Measurements from ENCODE around the gene STN1.

- TF ChIP-seq ZNF316 (IDR thresholded peaks at IDR 0.05) (no peak), ZNF165 (CRISPR knock-in tag; IDR thresholded peaks at IDR 0.05; ENCODE audit: borderline replicate concordance) (no peak), ZNF24 (IDR thresholded peaks at IDR 0.05) (no peak), POLR2A (conservative IDR thresholded peaks at IDR 0.05) (no peak), RBM15 (IDR thresholded peaks at IDR 0.05; ENCODE audit: insufficient read depth, low read length) (no peak), ZFX (CRISPR knock-in tag; IDR thresholded peaks at IDR 0.05) (no peak), EZH2 (IDR thresholded peaks at IDR 0.05; ENCODE audit: borderline replicate concordance, low read depth, low read length) (no peak), NR3C1 (CRISPR knock-in tag; IDR thresholded peaks at IDR 0.05) (no peak), POLR2AphosphoS5 (IDR thresholded peaks at IDR 0.05; ENCODE audit: control insufficient read depth, insufficient read depth, low read depth, low read length) (no peak), EP300 (IDR thresholded peaks at IDR 0.05; ENCODE audit: low read length) (no peak), HLTF (IDR thresholded peaks at IDR 0.05) (no peak)
- TF ChIP-seq, protein P1, sequence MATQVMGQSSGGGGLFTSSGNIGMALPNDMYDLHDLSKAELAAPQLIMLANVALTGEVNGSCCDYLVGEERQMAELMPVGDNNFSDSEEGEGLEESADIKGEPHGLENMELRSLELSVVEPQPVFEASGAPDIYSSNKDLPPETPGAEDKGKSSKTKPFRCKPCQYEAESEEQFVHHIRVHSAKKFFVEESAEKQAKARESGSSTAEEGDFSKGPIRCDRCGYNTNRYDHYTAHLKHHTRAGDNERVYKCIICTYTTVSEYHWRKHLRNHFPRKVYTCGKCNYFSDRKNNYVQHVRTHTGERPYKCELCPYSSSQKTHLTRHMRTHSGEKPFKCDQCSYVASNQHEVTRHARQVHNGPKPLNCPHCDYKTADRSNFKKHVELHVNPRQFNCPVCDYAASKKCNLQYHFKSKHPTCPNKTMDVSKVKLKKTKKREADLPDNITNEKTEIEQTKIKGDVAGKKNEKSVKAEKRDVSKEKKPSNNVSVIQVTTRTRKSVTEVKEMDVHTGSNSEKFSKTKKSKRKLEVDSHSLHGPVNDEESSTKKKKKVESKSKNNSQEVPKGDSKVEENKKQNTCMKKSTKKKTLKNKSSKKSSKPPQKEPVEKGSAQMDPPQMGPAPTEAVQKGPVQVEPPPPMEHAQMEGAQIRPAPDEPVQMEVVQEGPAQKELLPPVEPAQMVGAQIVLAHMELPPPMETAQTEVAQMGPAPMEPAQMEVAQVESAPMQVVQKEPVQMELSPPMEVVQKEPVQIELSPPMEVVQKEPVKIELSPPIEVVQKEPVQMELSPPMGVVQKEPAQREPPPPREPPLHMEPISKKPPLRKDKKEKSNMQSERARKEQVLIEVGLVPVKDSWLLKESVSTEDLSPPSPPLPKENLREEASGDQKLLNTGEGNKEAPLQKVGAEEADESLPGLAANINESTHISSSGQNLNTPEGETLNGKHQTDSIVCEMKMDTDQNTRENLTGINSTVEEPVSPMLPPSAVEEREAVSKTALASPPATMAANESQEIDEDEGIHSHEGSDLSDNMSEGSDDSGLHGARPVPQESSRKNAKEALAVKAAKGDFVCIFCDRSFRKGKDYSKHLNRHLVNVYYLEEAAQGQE (IDR thresholded peaks at IDR 0.05; ENCODE audit: borderline replicate concordance): no peak
- TF ChIP-seq, protein P1 (CRISPR knock-in tag; IDR thresholded peaks at IDR 0.05; ENCODE audit: low read depth): no peak
- TF ChIP-seq, protein P2, sequence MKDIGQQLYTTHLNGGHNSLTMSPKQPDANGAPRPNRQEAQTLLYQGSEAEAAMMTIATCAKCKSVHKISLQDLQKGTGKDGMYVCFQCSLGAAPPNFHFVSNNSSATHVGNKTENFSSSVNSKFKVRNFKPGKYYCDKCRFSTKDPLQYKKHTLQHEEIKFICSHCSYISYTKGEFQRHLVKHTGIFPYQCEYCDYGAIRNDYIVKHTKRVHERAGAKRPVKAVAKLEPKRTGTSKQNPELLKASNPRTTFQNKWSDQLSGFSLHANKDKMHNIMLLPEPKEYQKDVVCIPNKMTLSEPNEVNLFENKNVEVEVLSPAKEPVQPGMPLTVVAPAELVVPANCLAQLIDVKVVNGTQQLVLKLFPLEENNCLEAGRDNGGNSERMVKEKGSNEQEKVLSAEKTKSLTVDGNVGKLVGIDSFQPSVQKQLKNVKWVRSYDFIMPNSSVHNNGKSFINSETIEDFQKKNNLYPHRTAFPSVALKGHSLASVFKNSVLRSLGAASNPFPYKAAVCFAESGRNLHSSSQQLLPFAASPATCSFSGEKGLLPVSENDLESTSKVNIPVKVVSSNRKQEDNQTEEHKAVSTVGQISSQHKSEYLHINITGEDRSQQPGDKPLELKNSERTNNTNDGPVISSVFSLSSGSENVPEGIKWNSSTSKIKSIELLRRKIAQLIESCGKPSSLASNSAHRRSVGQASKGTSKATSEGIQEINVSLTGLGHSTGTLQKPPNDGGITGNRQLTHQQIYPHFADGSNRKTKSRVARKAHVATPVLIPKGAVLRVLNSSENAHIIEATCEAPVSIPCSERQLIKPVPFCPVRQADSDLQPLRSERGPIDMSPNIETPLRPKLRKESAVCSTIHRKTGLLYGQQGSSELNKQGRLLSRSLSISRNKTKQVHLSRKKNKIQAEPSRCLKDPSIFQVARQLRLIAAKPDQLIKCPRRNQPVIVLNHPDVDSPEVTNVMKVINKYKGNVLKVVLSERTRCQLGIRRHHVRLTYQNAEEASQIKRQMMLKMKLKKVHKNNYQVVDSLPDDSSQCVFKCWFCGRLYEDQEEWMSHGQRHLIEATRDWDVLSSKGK (CRISPR knock-in tag; IDR thresholded peaks at IDR 0.05): no peak
- TF ChIP-seq, protein P3, sequence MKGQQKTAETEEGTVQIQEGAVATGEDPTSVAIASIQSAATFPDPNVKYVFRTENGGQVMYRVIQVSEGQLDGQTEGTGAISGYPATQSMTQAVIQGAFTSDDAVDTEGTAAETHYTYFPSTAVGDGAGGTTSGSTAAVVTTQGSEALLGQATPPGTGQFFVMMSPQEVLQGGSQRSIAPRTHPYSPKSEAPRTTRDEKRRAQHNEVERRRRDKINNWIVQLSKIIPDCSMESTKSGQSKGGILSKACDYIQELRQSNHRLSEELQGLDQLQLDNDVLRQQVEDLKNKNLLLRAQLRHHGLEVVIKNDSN (CRISPR knock-in tag; IDR thresholded peaks at IDR 0.05): no peak
These were observed 70.6 kb downstream of the STN1 start for GRCh38 chr10:103847346-103847745.

Measured in K562 (cell line).